GM21515 (cell line): ENCODE measurements around the gene PLCD3.

Source experiments
- ATAC-seq: cut with Tn5 transposase; IDR thresholded peaks from one replicate; pipeline ENCODE4 v1.9.1; 2021; ENCODE audit not compliant: unreplicated experiment

PLCD3 gene

GRCh38 chr17:45104907-45105624 is 27.2 kb downstream of the PLCD3 start:
- ATAC-seq: no peak

GRCh38 chr17:45104497-45104896 is 27.8 kb downstream of the PLCD3 start:
- ATAC-seq: no peak

- no peak for ATAC-seq
Measured at GRCh38 chr17:45104029-45104428, 28.3 kb downstream of the PLCD3 start.

- ATAC-seq: no peak
Measured at GRCh38 chr17:45103269-45103795, 29.0 kb downstream of the PLCD3 start.

GRCh38 chr17:45102856-45103255 is 29.5 kb downstream of the PLCD3 start:
- ATAC-seq: no peak

- ATAC-seq: no peak
Measured at GRCh38 chr17:45101883-45102811, 30.2 kb downstream of the PLCD3 start.

GRCh38 chr17:45101546-45101882 is 30.8 kb downstream of the PLCD3 start:
- no peak for ATAC-seq

- no peak for ATAC-seq
Measured at GRCh38 chr17:45098869-45099616, 33.3 kb downstream of the PLCD3 start.

- no peak for ATAC-seq
Measured at GRCh38 chr17:45098081-45098868, 34.0 kb downstream of the PLCD3 start.

GRCh38 chr17:45096926-45097325 is 35.4 kb downstream of the PLCD3 start:
- no peak for ATAC-seq

GRCh38 chr17:45096141-45096540 is 36.2 kb downstream of the PLCD3 start:
- ATAC-seq: no peak

GRCh38 chr17:45093444-45094110 is 38.7 kb downstream of the PLCD3 start:
- no peak for ATAC-seq

GRCh38 chr17:45092911-45093430 is 39.3 kb downstream of the PLCD3 start:
- ATAC-seq: no peak

- no peak for ATAC-seq
Measured at GRCh38 chr17:45091778-45092425, 40.4 kb downstream of the PLCD3 start.

GRCh38 chr17:45090711-45091110 is 41.6 kb downstream of the PLCD3 start:
- ATAC-seq: no peak

- ATAC-seq: no peak
Measured at GRCh38 chr17:45088741-45089140, 43.6 kb downstream of the PLCD3 start.

- no peak for ATAC-seq
Measured at GRCh38 chr17:45087978-45088377, 44.3 kb downstream of the PLCD3 start.

- ATAC-seq: no peak
Measured at GRCh38 chr17:45087504-45087975, 44.8 kb downstream of the PLCD3 start.

GRCh38 chr17:45086865-45087503 is 45.3 kb downstream of the PLCD3 start:
- no peak for ATAC-seq
